ENCODE data around the gene SCAF8.

SCAF8 gene

GRCh38 chr6:154733183-154733625, at the start of gene SCAF8:
TSS of gene SCAF8 (plus strand) at chr6:154733416. CDS start at chr6:154733901, 485 bp downstream.
- DNase-seq (ENCODE audit: extremely low read depth, low read depth), result peak; percentile 57
- TF ChIP-seq, protein P1, sequence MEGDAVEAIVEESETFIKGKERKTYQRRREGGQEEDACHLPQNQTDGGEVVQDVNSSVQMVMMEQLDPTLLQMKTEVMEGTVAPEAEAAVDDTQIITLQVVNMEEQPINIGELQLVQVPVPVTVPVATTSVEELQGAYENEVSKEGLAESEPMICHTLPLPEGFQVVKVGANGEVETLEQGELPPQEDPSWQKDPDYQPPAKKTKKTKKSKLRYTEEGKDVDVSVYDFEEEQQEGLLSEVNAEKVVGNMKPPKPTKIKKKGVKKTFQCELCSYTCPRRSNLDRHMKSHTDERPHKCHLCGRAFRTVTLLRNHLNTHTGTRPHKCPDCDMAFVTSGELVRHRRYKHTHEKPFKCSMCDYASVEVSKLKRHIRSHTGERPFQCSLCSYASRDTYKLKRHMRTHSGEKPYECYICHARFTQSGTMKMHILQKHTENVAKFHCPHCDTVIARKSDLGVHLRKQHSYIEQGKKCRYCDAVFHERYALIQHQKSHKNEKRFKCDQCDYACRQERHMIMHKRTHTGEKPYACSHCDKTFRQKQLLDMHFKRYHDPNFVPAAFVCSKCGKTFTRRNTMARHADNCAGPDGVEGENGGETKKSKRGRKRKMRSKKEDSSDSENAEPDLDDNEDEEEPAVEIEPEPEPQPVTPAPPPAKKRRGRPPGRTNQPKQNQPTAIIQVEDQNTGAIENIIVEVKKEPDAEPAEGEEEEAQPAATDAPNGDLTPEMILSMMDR (IDR thresholded peaks at IDR 0.05; ENCODE audit: low read depth, low read length), result peak; percentile 49

DNA sequence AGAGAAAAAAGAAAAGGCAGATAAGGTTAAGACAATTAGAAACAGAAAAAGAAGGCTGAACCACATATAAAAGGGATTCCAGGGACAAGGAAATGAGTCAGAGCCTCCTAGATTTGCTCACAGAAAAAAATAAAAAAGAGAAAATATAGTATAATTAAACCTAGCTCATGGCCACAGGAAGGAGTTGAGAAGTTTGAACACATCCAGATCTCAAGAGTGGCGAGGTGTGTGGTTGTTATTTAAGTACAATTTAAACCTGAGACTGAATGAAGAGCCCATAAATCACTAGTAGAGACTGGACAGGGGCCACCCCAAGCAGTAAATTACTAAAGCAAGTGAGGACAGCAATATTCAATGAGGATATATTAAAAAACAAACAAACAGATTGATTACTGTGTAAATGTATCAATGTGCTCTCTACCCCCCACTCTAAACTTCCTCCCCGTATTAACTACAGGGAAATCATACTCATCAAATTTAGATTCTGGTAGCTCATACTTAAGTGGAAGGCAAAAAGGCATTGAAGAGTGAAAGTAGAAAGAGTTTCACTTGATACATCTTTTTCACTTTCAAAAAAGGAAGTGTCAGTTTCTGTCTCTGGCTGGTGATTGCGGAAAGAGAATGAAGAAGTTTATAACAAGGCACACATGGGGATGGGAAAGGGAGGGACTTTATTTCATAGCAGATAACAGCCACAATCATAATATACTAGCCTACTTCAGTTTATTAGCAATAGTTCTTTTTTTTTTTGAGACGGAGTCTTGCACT, 49.3 kb upstream of the SCAF8 start:
- TF ChIP-seq, protein P1 (IDR thresholded peaks at IDR 0.05; ENCODE audit: low read depth, low read length), result no peak
- no peak for DNase-seq (ENCODE audit: extremely low read depth, low read depth)

DNA sequence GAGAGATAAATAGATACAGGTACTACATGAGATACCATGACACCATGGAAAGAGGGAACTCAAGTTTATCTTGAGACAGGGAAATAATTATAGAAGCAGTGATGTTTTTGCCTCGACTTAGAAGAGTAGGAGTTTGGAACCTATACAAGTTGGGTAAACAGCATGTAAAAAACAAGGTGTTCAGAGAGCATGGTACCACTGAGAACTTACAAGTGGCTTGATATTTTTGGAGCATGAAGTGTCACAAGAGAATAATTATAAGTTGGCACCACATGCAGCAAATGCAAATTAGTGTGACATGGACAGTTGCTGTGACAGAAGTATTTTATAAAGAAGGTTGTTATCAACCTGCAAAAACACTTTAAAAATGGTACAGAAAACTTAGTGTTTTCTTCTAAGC, 47.1 kb upstream of the SCAF8 start:
- TF ChIP-seq, protein P1 (IDR thresholded peaks at IDR 0.05; ENCODE audit: low read depth, low read length), result no peak
- DNase-seq (ENCODE audit: extremely low read depth, low read depth), result no peak

- no peak for DNase-seq (ENCODE audit: extremely low read depth, low read depth)
- TF ChIP-seq, protein P1 (IDR thresholded peaks at IDR 0.05; ENCODE audit: low read depth, low read length), result no peak
Observed at GRCh38 chr6:154689493-154690255, 43.5 kb upstream of the SCAF8 start.

DNA sequence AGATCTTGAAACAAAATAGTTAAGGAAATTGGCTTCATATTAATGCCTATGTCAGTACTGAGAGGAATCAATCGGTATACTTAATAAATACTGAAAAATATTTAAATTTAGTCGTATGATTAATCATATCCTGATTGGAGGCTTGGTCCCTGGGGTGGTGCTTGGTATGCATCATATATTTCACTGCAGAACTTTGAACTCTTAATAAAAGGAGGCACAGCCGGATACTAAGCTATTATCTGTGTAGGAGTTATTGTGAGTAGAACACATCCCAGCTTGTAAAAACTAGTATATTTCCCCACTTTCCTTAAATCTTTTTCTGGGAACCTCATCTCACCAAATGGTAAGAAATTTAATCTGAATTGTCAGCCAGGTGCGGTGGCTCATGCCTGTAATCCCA, 42.4 kb upstream of the SCAF8 start:
- TF ChIP-seq, protein P1 (IDR thresholded peaks at IDR 0.05; ENCODE audit: low read depth, low read length), result no peak
- no peak for DNase-seq (ENCODE audit: extremely low read depth, low read depth)

- DNase-seq (ENCODE audit: extremely low read depth, low read depth), result no peak
- TF ChIP-seq, protein P1 (IDR thresholded peaks at IDR 0.05; ENCODE audit: low read depth, low read length), result no peak
Observed at GRCh38 chr6:154696661-154697060, 36.6 kb upstream of the SCAF8 start.

GRCh38 chr6:154703124-154703523, 30.1 kb upstream of the SCAF8 start:
- TF ChIP-seq, protein P1 (IDR thresholded peaks at IDR 0.05; ENCODE audit: low read depth, low read length), result no peak

More at GRCh38 chr6:154703124-154703523, 30.1 kb upstream of the SCAF8 start:
- DNase-seq (ENCODE audit: extremely low read depth, low read depth), result no peak

All from AG09319 (cell line).